ENCODE measurements around the gene ZMAT3.
A peak's percentile ranks its signal among the peaks of the same experiment; 100 is the strongest.

Gene ZMAT3

DNA sequence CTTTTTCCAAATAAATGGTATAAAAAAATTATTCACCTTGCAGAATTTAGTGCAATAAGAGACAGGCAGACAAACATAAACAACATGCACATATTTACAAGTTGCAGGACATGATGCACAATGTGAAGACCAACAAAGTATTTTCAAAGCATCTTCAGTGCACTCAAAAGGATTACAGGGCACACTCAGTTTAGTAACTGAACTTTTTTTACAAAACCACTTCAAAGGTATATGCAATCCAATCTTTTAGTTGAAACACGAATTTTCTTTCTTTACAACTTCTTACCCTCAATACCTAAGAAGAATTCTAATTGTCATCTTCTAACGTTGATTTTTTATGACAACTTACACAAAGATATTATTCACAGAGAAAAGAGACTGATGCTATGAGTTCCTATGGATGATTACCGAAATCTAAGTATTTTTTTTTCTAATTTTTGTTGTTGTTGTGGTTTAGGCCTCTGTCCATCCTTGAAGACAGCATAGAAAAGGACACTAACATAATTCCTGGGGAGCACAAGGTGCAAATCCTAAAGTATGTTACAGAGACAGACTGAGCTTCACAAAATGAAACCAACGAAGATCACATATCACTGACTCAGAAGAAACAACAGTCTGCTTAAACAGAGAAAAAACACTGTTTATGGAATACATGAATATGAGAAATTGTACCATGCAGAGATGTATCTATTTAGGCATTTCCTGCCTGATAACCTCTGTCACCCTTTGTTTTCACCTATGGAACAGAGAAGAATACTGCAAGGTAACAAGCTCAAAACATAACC, 50.3 kb downstream of the ZMAT3 start:
- no peak for DNase-seq

DNA sequence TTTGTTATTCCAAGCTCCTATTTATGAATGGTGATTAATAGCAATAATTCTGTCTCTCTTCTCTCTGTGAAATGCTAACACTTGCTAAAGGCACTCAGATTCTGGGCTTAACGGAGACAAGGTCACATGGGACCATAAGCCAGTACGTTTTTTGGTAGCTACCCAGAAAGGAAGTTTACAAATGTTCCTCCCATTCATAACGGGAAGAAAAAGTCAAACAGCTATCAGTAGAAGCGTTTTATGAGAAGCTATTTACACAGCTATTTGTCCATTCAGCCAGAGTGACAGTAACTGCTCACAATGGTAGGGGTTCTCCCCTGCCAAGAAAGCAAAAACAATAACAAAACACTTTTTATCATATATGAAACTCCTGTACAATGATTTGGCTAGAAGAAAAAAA, 51.5 kb downstream of the ZMAT3 start:
- DNase-seq = peak; percentile 21

DNA sequence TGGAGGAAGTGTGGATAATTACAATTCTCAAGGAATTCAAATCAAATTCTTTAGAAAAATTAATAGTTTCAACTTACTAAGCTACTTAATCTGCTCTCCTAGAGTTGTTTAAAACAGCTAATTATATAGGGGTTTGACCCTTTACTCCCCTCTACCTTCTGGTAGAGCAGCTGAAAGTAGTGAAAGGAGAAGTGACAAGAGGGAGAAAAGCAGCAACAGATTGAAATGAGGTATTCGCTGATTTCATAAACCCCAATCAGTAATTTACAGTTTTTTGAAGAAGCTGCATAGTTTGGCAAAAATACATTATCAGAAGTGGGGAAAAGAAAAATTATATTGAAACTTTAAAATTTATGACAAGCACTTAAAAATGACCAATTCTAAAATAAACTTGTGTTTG, 52.8 kb downstream of the ZMAT3 start:
- no peak for DNase-seq

DNA sequence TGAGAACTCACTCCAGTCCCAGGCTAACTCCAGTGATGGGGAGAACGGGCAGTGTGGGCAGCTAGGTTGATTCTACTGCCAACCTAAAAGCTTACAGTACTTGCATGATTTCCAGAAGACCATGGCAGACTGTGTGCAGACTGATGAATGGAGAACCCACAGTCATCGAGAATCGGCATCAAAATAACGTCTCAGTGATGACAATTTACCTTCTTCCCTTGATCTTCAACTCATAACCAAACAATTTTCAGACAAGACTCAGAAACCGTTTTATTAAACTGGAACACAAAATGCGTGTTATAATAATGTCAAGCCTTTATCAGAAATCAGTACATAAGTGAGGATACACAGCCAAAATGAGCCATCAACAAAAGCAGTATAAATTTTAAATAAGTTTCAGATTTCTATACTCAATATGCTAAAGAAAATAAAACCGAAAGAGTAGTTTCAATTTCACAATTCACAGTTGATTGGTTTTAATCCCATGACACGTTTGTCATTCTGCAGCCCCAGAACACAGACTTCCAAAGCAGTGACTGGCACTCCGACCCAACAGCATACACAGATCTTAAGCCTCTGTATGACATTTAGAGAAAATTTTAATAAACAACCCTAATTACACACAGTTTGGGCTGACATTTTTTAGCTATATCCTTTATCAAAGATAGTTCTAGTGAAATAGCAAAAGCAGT, 54.5 kb downstream of the ZMAT3 start:
- no peak for DNase-seq

DNA sequence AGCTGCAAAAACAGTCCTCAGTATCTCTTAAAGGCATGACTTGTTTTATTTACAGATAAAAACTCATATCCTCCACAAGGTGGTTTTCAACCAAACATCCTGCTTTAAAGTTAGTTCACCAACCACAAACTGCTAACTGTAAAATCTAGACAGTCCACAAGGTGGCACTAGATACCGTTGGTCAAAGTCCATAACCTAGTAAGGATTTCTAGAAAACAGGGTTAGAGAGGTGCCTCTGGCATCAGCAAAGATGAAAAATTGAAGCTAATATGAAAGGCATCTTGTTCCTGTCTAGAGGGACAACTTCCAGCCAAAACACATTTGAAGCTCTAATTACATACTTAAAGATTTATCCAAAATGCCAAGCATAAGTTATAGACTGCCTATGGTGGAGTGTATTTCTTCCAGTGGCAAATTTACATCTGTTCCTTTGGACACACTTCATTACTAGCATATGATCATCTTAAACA, 56.0 kb downstream of the ZMAT3 start:
- peak; percentile 86 for DNase-seq

DNA sequence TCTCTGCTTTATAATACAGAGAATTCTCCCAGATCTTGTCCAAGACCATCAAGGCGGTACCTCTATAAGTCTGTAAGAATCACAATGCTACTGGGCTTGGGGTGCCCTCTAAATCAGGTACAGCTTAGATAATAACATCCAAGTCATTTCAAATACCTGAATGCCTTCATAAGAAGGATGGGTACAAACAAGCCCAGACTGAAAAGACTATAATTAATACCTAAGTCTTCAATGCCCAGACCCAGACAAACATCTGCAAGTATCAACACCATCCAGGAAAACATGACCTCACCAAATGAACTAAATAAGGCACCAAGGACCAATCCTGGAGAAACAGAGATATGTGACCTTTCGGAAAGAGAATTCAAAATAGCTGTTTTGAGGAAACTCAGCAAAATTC, 65.9 kb downstream of the ZMAT3 start:
- no peak for DNase-seq

DNA sequence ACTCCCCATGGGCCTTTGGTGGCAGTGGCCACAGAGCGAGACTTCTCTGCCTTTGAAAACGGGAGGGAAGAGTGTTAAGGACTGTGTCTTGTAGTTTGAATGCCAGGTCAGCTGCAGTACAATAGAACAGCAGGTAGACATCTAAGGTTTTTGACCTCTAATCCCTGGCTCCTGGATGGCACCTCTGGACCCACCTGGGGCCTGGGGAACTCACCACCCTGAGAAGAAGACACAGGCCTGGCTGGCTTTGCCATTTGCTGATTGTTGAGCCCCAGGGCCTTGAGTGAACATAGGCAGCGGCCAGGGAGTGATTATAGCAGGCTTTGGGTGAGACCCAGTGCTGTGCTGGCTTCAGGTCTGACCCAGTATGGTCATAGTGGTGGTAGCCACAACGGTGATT, 66.4 kb downstream of the ZMAT3 start:
- DNase-seq = no peak

DNA sequence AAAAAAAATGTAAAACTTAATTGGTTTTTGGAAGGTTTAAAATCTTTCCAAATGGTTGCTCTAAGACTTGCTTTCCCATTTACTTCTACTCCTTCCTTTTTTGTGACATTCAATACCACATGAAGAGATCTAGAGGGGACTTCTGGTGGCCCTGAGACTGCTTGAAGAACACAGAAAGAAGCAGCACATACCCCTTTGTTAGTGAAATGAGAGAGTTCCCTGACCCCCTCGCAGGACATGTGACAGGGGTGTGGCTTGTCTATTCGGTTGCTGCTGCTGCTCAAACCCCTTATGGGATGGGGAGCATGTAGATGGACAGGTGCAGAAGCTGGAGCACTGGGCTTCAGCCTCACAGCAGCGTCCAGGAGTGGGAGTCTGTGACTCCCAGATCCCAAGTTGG, 71.0 kb downstream of the ZMAT3 start:
- no peak for DNase-seq

DNA sequence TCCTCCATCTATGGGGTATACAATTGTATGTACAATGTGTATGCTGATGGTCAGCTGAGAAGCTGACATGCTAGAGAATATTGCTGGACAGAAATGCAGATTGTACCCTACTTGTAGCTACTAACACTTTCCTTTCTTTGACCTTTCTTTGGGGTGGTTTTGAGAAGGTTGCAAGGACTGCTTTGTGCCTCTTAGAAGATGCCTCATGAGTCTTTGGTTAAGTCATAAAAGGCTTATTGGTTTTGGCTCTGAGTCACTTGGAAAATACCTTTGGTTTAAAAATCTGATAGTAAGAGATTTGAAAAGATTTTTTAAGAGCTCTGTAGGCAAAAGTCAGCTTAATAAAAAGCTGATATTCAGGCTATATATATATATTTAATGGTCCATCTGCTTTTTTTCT, 71.5 kb downstream of the ZMAT3 start:
- DNase-seq = no peak

DNA sequence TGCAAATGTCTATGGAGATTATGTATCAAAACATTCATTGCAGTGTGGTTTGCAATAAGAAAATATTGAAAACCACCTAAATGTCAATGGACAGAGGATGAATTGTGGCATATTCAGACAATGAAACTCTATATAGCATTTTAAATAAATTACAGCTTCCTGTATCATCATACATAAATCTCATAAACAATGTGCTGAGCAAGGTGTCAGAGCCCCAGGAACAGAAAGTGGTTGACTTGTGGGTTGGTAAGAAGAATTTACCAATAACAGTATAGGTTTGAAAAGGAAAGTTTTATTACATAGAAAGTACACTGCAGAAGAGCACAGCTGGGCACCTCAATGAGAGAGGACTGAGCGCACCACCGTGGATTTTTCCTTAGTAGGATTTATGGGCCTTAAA, 75.2 kb downstream of the ZMAT3 start:
- no peak for DNase-seq

DNA sequence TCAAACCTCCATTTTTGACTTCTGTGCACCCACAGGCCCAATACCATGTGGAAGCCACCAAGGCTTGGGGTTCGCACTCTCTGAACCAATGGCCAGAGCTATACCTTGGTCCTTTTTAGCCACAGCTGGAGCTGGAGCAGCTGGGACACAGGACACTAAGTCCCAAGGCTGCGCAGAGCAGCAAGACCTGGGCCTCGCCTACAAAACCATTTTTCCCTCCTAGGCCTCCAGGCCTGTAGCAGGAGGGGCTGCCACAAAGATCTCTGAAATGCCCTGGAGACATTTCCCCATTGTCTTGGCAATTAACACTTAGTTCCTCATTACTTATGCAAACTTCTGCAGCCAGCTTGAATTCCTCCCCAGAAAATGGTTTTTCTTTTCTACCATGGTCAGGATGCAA, 81.3 kb downstream of the ZMAT3 start:
- DNase-seq = no peak

DNA sequence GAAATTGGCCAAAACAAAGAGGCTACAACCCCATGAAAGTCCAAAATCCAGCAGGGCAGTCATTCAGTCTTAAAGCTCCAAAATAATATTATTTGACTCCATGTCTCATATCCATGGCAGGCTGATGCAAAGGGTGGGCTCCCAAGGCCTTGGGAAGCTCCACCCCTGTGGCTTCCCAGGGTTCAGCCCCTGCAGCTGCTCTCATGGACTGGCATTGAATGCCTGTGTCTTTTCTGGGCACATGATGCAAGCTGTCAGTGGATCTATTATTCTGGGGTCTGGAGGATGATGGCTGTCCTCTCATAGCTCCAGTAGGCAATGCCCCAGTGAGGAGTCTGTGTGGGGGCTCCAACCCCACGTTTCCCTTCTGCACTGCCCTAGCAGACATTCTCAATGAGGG, 81.8 kb downstream of the ZMAT3 start:
- no peak for DNase-seq

DNA sequence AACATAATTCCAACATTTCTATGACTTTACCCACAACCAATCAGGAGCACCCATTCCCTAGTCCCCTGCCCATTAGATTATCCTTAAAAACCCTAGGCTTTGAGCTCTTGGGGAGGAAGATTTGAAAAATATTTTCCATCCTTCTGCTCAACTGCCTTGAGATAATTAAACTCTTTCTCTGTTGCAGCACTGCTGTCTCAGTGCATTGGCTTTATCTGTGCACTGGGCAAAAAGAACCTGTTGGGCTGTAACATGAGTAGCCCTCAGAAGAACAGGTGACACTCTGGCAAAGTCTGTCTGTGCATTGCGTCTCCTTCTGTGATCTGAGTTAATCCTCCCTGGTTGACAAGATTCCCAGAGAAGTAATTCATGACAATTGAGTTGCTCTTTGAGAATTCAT, 83.9 kb downstream of the ZMAT3 start:
- DNase-seq = no peak

DNA sequence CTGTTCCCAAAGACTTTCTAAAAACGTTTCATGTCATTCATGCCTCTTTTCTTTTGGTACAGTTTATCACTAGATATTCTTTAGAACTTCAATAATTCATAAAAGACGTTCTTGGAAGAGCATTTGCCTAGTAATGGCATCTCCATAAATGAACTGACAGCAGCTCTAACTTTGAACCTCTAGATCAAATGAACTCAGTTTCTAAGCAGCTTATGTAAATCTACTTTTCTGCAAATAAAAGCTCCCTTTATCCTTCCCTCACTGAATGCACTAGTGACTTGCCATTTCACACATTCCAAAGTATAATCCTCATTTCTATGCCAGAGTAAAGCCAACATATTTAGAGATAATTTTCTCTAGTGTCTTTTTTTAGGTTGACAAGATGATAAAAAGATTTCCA, 85.2 kb downstream of the ZMAT3 start:
- no peak for DNase-seq

DNA sequence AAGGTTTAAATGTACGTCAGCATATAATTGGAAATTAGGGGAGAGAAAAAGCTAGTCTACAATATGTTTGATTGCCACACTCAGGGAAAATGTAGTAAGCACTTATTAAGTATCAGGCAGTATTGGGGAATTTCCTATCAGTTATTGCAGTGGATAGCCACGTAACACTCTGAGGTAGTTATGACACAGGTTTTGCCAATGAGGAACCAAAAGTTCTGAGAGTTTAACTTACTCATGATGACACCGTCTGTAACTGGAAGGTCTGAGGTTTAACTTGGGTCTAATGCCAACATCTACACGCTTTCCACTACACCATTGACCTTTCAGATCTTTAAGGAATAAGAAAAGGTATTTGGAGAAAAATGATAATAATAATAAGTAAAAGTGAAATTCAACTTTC, 89.5 kb downstream of the ZMAT3 start:
- no peak for DNase-seq

DNA sequence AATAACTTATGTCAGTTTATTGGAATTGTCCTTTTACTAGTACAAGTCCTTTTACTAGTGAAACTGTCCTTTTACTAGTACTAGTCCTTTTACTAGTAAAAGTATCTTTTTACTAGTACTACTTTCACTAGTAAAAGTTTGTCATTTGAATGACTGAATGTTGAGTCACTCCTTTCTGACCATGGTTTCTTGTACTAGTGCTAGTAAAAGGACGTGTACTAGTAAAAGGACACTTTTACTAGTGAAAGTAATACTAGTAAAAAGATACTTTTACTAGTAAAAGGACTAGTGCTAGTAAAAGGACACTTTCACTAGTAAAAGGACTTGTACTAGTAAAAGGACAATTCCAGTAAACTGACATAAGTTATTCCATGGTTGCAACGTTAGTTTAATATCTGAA, 96.3 kb downstream of the ZMAT3 start:
- DNase-seq = no peak

DNA sequence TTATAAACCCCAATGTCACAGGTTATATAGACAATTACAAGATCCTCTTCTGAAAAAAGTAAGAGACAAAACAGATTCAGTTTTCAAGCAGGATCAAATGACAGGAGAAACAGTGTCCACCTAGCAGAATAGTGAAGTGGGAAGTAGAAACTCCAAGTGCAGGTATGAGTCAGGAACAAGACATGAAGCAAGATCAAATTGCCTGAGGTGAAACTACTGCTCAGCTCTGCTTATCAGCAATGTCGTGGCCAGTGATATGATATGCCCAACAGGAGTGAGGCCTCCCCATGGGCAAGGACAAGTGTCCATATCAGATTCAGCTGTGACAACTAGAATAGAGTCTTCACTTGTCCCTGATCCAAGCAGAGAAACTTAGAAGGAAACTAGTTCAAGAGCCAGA, 100.0 kb downstream of the ZMAT3 start:
- DNase-seq = no peak

DNA sequence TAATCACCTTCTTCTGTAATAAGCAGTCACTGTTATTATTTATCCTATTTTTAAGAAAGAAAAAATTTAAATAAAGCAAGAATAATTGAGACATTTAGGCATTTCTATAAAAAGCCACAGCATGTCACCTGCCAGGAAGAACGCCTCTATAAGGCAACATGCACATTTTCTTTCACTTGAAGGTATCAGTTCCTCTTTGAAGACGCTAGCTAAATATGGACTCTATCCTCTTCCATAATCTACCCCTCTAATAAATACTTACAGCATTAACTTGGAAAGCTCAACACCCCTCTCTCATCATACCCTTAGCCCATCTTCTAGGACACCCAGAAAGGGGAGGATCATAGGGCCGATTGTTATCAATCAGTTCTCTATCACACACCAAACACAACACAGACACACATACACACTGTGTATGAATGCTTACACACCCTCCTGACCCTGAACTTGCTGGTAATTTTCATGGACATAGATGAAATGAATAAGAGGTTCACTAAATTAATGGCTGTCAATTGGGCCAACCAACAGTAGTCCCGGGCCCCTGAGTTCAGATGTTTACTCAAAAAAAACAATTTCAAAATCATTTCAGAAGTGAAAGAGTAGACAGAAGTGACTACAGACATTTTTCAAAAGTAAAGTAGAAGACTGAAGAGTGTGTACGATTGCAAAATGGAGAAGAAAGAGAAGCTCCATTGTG, 102.5 kb downstream of the ZMAT3 start:
- no peak for DNase-seq

Measured in midbrain (tissue), 1 donor.